Frontal cortex (tissue), 4 donors: ENCODE data around the gene SKIC8. TPM values are rescaled to one million over a fixed set of nuclear protein-coding genes. Genes with fewer than 3 reads are reported as not detected.

Experiments used
- DNase-seq, 2 donors: peaks; one replicate each; pipeline ENCODE4 v3.0.0; 2012; ENCODE audit warnings: low spot score in 2 of 2
- FAIRE-seq: peaks from 2 replicates; lab custom pipeline; 2012; peaks lifted over from hg19 to GRCh38; lab: Jason Lieb, UNC
- small RNA-seq: library from RNA; depleted of rRNA; stranded (forward); fragments of <200 nt; gene quantifications from one replicate; pipeline ENCODE3, GENCODE V24; 2014
- total RNA-seq: library from RNA; depleted of rRNA; stranded (reverse); fragments of >200 nt; gene quantifications from one replicate; pipeline ENCODE4 v1.2.3, GENCODE V29; 2014
- donor health status: control.
- donor health status: control.
- donor health status: control.

SKIC8 gene
- total RNA-seq, 1 donor from 2014 or later = 53.0 TPM

- no peak for DNase-seq
- FAIRE-seq = no peak
Measured at GRCh38 chr15:78233496-78233895, 65.9 kb downstream of the SKIC8 start.

Small RNA genes within 50 kb of the gene (small RNA-seq; reads per million reads assigned to genes)
- not detected for gene AC090607.5

Other genes starting within 250 kb of the SKIC8 start
- gene TBC1D2B, start 221.9 kb downstream of the SKIC8 start, total RNA-seq = 10.6 TPM
- gene SH2D7, start 207.0 kb downstream of the SKIC8 start, total RNA-seq = not detected
- gene CIB2, start 168.2 kb downstream of the SKIC8 start, total RNA-seq = 25.7 TPM
- gene IDH3A, start 150.2 kb downstream of the SKIC8 start, total RNA-seq = 46.1 TPM
- gene ACSBG1, start 65.0 kb downstream of the SKIC8 start, total RNA-seq = 2.9 TPM
- 29.8 TPM for gene DNAJA4, start 35.0 kb downstream of the SKIC8 start, total RNA-seq
- gene CRABP1, start 40.7 kb upstream of the SKIC8 start, total RNA-seq = 13.9 TPM
- 67.7 TPM for gene IREB2, start 138.6 kb upstream of the SKIC8 start, total RNA-seq
- gene HYKK, start 208.0 kb upstream of the SKIC8 start, total RNA-seq = 0.41 TPM
- 105 TPM for gene PSMA4, start 240.8 kb upstream of the SKIC8 start, total RNA-seq